ENCODE results near the gene ADPRM.

Gene ADPRM

GRCh38 chr17:10742431-10742830 lies 45.0 kb downstream of the ADPRM start:
- TF ChIP-seq CTCF (conservative IDR thresholded peaks at IDR 0.05; ENCODE audit: low read depth) = no peak
- no peak for DNase-seq (ENCODE audit: low spot score)
- POLR2A ChIA-PET (ENCODE audit: low non-redundant PET) = interaction anchor here (0.7 kb wide), 1 partner anchor 369 kb away, joined by 10 read pairs; no protein-coding TSS in a partner anchor
- H3K27ac ChIP-seq = no peak overlapping the region
- CTCF ChIA-PET = interaction anchor here (0.6 to 0.7 kb wide), 2 partner anchors 309 to 398 kb away, joined by 3 read pairs; no protein-coding TSS in a partner anchor

- TF ChIP-seq CTCF (conservative IDR thresholded peaks at IDR 0.05; ENCODE audit: low read depth) = no peak
- CTCF ChIA-PET = interaction anchor here (0.6 kb wide), 1 partner anchor 939 kb away, joined by 3 read pairs; no protein-coding TSS in a partner anchor
- POLR2A ChIA-PET (ENCODE audit: low non-redundant PET) = interaction anchor here (0.7 kb wide), 1 partner anchor 367 kb away, joined by 10 read pairs; no protein-coding TSS in a partner anchor
These were observed 46.1 kb downstream of the ADPRM start for GRCh38 chr17:10743316-10744009.

GRCh38 chr17:10744501-10745000 lies 47.2 kb downstream of the ADPRM start:
- no peak for DNase-seq (ENCODE audit: low spot score)
- POLR2A ChIA-PET (ENCODE audit: low non-redundant PET) = no interaction called here
- CTCF ChIA-PET = no interaction called here
- H3K27ac ChIP-seq = no peak overlapping the region
- TF ChIP-seq CTCF (conservative IDR thresholded peaks at IDR 0.05; ENCODE audit: low read depth) = no peak

More at GRCh38 chr17:10743316-10744009, 46.1 kb downstream of the ADPRM start:
- no peak overlapping the region for H3K27ac ChIP-seq
- no peak for DNase-seq (ENCODE audit: low spot score)

GRCh38 chr17:10745231-10745630 lies 47.8 kb downstream of the ADPRM start:
- no peak for DNase-seq (ENCODE audit: low spot score)
- POLR2A ChIA-PET (ENCODE audit: low non-redundant PET) = no interaction called here
- TF ChIP-seq CTCF (conservative IDR thresholded peaks at IDR 0.05; ENCODE audit: low read depth) = no peak
- no peak overlapping the region for H3K27ac ChIP-seq
- CTCF ChIA-PET = no interaction called here

GRCh38 chr17:10748531-10749181 lies 51.3 kb downstream of the ADPRM start:
- ChIA-PET POLR2A (ENCODE audit: low non-redundant PET) (interaction anchor here (0.5 kb wide), 1 partner anchor 12 kb away, joined by 3 read pairs; no protein-coding TSS in a partner anchor), CTCF (no interaction called here)
- no peak for DNase-seq (ENCODE audit: low spot score)
- TF ChIP-seq CTCF (conservative IDR thresholded peaks at IDR 0.05; ENCODE audit: low read depth) = no peak
- H3K27ac ChIP-seq = no peak overlapping the region

GRCh38 chr17:10750210-10750609 lies 52.8 kb downstream of the ADPRM start:
- no peak for DNase-seq (ENCODE audit: low spot score)
- no peak for TF ChIP-seq CTCF (conservative IDR thresholded peaks at IDR 0.05; ENCODE audit: low read depth)
- POLR2A ChIA-PET (ENCODE audit: low non-redundant PET) = no interaction called here
- no peak overlapping the region for H3K27ac ChIP-seq
- CTCF ChIA-PET = no interaction called here
